ENCODE data around the gene HIVEP3.

DNA sequence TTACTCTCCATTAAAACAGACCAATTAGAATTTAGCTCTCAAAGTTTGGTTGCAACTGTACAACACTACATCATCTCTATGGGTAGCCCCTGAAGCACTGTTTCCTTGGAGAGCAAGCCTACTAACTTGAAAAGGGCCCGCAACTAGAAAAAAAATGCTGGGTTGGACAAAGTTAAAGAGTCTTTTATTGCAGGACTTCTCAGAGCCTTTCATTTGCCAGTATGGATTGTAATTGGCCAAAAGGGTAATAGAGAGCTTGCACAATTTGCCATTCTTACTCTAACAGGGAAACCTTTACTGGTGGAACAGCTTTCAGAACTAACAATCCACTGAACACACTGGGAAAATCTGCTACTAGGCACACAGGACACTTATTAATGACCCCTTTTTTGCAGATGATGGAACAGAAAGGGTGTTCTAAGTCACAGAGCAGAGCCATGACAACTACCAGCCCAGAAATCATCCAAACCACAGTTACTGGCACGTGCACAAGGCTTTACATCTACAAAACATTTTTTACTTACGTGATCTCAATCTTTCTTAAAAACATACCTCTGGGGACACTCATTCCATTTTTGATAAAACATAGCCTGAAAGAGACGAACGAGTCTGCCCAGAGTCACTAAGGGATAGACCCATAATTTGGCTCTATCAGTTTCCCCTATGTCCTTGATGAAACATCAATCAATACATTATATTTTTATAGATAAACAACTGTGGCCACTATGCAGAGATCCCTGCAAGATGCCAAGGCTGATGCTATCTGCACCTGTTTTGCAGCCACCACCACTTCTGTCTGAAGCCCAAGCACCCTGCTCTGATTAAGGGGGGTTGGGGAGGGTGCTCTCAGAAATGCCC lies 257.9 kb downstream of the HIVEP3 start:
- TF ChIP-seq NR2C2 (CRISPR knock-in tag; IDR thresholded peaks at IDR 0.05; ENCODE audit: borderline replicate concordance) = no peak
- TF ChIP-seq MEIS2 (CRISPR knock-in tag; IDR thresholded peaks at IDR 0.05) = no peak
- no peak for TF ChIP-seq TGIF2 (CRISPR knock-in tag; IDR thresholded peaks at IDR 0.05)
- no peak for TF ChIP-seq CTCF (CRISPR knock-in tag; IDR thresholded peaks at IDR 0.05)
- TF ChIP-seq ZFP36L1 (CRISPR knock-in tag; IDR thresholded peaks at IDR 0.05) = no peak
- no peak for TF ChIP-seq SALL1 (CRISPR knock-in tag; IDR thresholded peaks at IDR 0.05)
- TF ChIP-seq MYPOP (CRISPR knock-in tag; IDR thresholded peaks at IDR 0.05) = no peak

Data from HepG2 (cell line).